AG04450 (cell line): ENCODE results near the gene WDR82. TPM values are rescaled to one million over a fixed set of nuclear protein-coding genes. Genes with fewer than 3 reads are reported as not detected.

ENCODE experiments used
- CTCF ChIA-PET: fragments of 300-600, 350-600 bp; formaldehyde crosslinking; extraction: SDS; loops from one replicate; lab custom pipeline; 2022; ENCODE audit warnings: antibody characterized with exemption, inconsistent platforms; lab: Charles Lee
- POLR2A ChIA-PET: fragments of 350-600 bp; formaldehyde crosslinking; extraction: SDS; loops from one replicate; lab custom pipeline; 2021; ENCODE audit warnings: antibody characterized with exemption, inconsistent platforms; lab: Yijun Ruan, JAX
- DNase-seq: peaks from one replicate; pipeline ENCODE4 v3.0.0-alpha.2; 2011; ENCODE audit warnings: low read depth, low spot score
- H3K27ac ChIP-seq: one replicate; pipeline ENCODE4 v1.5.1; 2012; ENCODE audit warnings: low read depth, low read length, control low read depth
- H3K27me3 ChIP-seq: one replicate; pipeline ENCODE4 v1.6.0; 2012; ENCODE audit warnings: low read length; ENCODE audit not compliant: control insufficient read depth, insufficient read depth
- H3K4me3 ChIP-seq: 2 replicates; pipeline ENCODE4 v1.5.1; 2011; ENCODE audit warnings: mild to moderate bottlenecking, low read depth, low read length, control low read depth
- H3K9me3 ChIP-seq: 2 replicates; pipeline ENCODE4 v1.5.1; 2012; ENCODE audit warnings: low read length; ENCODE audit not compliant: control insufficient read depth, insufficient read depth
- polyA plus RNA-seq: library from polyadenylated mRNA; depleted of rRNA; stranded (reverse); fragments of >200 nt; gene quantifications from 2 replicates; pipeline ENCODE4 v1.2.3, GENCODE V29; 2011; rRNA removed
- small RNA-seq: library from RNA; depleted of rRNA; stranded (forward); fragments of <200 nt; gene quantifications from one replicate; pipeline ENCODE3, GENCODE V24; 2012; ENCODE audit warnings: low read depth; ENCODE audit not compliant: insufficient read length
- TF ChIP-seq, protein P1 (sequence below): IDR thresholded peaks from 2 replicates; pipeline ENCODE4 v1.5.1; 2011; ENCODE audit warnings: low read depth, low read length, control low read depth, inconsistent platforms

Gene WDR82
- polyA plus RNA-seq, 1 experiment: 77.6 TPM

DNA sequence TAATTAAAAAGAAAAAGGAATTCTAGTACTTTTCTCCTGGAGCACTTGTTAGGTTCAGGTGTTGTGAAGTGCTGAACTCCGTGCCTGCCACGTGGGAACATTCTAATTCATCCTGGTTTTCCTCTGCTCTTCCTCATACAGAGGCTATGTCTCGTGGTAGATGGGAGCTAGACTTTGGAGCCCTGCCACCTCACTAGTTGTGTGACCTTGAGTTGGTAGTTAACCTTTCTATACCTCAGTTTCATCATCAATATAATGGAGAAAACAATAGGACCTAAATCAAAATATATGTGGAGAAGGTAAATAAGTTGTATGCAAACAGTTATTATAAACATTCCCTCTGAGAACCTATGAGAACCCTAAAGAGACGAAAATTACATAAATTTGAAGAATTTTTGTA, 69.9 kb downstream of the WDR82 start:
- Histone ChIP-seq H3K27me3 (no peaks in the 10 kb centered on the region), H3K27ac (no peak overlapping the region), H3K9me3 (no peaks in the 10 kb centered on the region), H3K4me3 (no peak overlapping the region)
- TF ChIP-seq, protein P1, sequence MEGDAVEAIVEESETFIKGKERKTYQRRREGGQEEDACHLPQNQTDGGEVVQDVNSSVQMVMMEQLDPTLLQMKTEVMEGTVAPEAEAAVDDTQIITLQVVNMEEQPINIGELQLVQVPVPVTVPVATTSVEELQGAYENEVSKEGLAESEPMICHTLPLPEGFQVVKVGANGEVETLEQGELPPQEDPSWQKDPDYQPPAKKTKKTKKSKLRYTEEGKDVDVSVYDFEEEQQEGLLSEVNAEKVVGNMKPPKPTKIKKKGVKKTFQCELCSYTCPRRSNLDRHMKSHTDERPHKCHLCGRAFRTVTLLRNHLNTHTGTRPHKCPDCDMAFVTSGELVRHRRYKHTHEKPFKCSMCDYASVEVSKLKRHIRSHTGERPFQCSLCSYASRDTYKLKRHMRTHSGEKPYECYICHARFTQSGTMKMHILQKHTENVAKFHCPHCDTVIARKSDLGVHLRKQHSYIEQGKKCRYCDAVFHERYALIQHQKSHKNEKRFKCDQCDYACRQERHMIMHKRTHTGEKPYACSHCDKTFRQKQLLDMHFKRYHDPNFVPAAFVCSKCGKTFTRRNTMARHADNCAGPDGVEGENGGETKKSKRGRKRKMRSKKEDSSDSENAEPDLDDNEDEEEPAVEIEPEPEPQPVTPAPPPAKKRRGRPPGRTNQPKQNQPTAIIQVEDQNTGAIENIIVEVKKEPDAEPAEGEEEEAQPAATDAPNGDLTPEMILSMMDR: no peak
- ChIA-PET POLR2A (no interaction called here), CTCF (interaction anchor here (1.0 to 5.0 kb wide), 3 partner anchors 13 to 131 kb away, joined by 4 to 38 read pairs (median 5); no protein-coding TSS in a partner anchor)
- DNase-seq: no peak

DNA sequence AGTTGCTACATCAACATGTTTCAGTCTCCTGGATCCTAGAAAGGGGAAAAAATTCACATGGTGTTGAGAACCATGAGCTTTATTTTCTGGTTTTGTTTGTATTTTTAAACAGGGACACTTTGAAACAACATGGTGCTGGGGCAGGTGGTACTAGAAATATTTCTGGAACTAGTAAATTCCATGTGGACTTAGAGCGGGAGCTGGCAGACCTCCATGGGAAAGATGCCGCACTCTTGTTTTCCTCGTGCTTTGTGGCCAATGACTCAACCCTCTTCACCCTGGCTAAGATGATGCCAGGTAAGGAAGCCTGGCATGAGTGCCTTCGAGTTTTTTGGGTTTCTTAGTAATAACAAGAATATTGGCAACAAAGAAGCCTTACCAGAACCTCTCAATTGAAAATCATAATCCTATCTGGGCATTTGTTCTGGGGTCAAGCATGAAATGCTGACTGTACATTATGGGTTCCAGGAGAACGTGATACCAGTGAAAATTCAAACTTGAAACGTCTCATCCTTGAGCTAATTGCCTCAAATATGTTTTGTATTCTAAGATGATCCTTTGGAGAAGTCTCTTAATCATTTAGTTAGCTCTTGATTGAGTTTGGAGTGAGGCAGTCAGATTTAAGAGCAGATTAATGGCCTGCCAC, 72.6 kb downstream of the WDR82 start:
- ChIA-PET CTCF (interaction anchor here (3.0 kb wide), 1 partner anchor 14 kb away, joined by 21 read pairs; no protein-coding TSS in a partner anchor), POLR2A (no interaction called here)
- no peak overlapping the region for H3K27ac ChIP-seq
- no peaks in the 10 kb centered on the region for H3K27me3 ChIP-seq
- no peaks in the 10 kb centered on the region for H3K9me3 ChIP-seq
- no peak for DNase-seq
- no peak overlapping the region for H3K4me3 ChIP-seq
- TF ChIP-seq, protein P1: no peak

Small RNAs within 50 kb of the gene (small RNA-seq; reads per million reads assigned to genes)
- gene MIR135A1 (not detected), gene MIRLET7G (98,839 reads per million, percentile 100 among the genes with 10 or more reads in this experiment)

Other genes with a start within 250 kb of the WDR82 start
- gene DUSP7, start 222.1 kb downstream of the WDR82 start, polyA plus RNA-seq: 17.8 and 19.9 TPM in 2 replicates
- 4.1 and 4.5 TPM in 2 replicates for gene POC1A, start 124.2 kb downstream of the WDR82 start, polyA plus RNA-seq
- gene ALAS1, start 80.5 kb downstream of the WDR82 start, polyA plus RNA-seq: 61.4 and 61.7 TPM in 2 replicates
- gene TLR9, start 53.0 kb downstream of the WDR82 start, polyA plus RNA-seq: 0.02 and 0.05 TPM in 2 replicates
- 96.6 and 128 TPM in 2 replicates for gene TWF2, start 39.5 kb downstream of the WDR82 start, polyA plus RNA-seq
- gene PPM1M, start 32.9 kb downstream of the WDR82 start, polyA plus RNA-seq: 29.2 and 34.4 TPM in 2 replicates
- 4.0 and 5.5 TPM in 2 replicates for gene GLYCTK, start 9.2 kb upstream of the WDR82 start, polyA plus RNA-seq
- 1.4 and 1.9 TPM in 2 replicates for gene DNAH1, start 37.7 kb upstream of the WDR82 start, polyA plus RNA-seq
- gene BAP1, start 131.4 kb upstream of the WDR82 start, polyA plus RNA-seq: 44.1 and 48.7 TPM in 2 replicates
- 1.8 and 2.6 TPM in 2 replicates for gene PHF7, start 132.0 kb upstream of the WDR82 start, polyA plus RNA-seq
- gene SEMA3G, start 166.5 kb upstream of the WDR82 start, polyA plus RNA-seq: 0.02 TPM in 1 of 2 replicates, not detected in the other
- gene TNNC1, start 175.4 kb upstream of the WDR82 start, polyA plus RNA-seq: 1.7 and 1.9 TPM in 2 replicates
- gene NISCH, start 177.0 kb upstream of the WDR82 start, polyA plus RNA-seq: 71.0 and 73.0 TPM in 2 replicates
- gene STAB1, start 216.7 kb upstream of the WDR82 start, polyA plus RNA-seq: 0.02 TPM in 1 of 2 replicates, not detected in the other